Activated effector memory CD4-positive, alpha-beta T cell treated with anti-CD3 and anti-CD28 coated beads, Interleukin-2, amount 50 U/mL, for 16 hours (primary cell): ENCODE measurements around the gene GRIK1.

Experiments
- DNase-seq: peaks from one replicate; pipeline ENCODE4 v3.0.0-alpha.2; 2020

The GRIK1 gene

DNA sequence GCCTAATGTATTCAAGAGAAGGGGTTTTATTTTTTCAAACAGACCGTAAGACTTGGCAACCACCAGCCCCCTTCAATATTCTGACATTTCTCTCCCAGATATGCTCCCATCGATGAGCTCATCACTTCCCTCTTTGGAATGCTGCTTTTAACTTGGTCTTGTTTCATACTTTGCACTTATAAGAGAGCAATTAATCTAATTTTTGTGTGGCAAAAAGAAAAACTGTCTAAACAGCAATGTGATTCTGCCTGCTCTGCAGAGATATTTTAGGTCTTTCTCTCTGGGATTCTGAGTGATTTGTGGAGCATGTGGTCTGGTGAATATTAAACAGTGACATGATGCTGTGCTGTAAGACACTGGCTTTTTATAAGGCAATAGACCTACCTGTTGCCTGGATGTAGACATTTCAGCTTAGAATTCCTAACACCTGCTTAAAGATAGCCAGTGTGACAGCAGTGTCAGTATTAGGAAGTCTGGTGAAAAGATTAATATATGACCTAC is 356.3 kb downstream of the GRIK1 start:
- DNase-seq: no peak

- no peak for DNase-seq
Observed at GRCh38 chr21:29582855-29583254, 356.9 kb downstream of the GRIK1 start.

DNA sequence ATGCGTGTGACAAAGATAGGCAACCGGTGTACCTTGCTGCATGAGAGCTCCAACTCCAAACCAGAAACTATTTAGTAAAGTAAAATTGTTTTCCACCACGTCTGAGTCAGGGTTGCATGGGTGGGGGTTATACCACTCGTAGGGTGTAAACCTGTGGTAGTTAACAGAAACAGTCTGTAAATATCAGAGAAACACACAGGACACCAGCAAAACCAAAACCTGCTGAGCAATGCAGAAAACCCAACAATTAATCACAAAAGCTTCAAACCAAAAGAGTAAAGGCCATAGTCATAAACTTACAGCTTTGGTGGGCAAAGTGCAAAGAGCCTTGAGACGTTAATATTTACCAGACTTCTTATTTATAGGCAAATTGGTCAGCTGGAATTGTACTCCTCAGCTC is 358.4 kb downstream of the GRIK1 start:
- no peak for DNase-seq

- DNase-seq: no peak
Observed at GRCh38 chr21:29580732-29581285, 359.0 kb downstream of the GRIK1 start.

DNA sequence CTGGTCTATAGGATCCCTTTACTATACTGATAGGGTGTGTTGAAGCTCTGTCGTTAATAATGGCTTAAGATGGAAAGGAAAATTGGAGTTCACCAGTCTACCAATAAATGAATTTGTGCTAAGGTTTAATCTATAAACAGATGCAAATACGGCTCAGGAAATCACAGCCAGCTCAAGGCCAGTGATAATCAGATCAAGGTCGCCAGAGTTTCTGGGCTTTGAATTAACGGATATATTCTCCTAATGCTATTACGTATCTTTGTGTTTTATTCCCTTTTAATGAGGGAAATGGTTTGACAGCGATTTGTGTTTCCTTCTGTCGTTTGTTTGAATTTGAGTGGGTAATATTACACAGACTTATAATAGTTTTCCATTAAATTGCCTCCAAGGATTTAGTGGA is 361.5 kb downstream of the GRIK1 start:
- no peak for DNase-seq

- DNase-seq: no peak
Observed at GRCh38 chr21:29571949-29572348, 367.8 kb downstream of the GRIK1 start.

DNA sequence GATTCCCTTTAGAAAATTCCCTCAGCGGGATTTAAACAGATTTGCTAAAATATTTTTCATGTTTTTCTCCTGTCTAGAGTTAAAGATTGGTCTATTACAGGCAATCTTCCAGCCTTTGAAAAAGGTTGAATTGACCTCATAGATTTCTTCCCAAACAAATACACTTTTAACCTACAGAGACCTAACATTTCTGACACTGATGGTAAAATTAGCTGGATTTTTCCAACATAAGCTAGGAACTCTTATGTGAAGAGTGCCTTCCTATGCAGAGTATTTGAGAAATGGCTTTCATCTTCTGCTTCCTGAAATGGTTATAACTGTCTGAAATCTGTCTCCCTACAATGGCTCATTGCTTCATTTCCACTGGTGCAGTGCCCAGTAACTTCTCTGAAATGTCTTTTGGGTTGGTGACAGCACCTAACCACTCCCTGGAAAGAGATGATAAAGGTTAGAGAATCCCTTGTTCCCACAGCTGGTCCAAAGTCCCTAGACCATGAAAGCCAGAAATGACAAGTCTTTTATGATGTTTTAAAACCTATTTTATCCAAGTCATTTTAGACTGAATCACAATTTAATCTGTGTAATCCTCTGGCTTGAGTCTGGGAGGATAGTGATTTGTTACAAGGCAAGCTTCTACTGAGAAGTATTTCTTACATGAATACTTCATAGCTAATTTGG is 371.6 kb downstream of the GRIK1 start:
- DNase-seq: no peak

DNA sequence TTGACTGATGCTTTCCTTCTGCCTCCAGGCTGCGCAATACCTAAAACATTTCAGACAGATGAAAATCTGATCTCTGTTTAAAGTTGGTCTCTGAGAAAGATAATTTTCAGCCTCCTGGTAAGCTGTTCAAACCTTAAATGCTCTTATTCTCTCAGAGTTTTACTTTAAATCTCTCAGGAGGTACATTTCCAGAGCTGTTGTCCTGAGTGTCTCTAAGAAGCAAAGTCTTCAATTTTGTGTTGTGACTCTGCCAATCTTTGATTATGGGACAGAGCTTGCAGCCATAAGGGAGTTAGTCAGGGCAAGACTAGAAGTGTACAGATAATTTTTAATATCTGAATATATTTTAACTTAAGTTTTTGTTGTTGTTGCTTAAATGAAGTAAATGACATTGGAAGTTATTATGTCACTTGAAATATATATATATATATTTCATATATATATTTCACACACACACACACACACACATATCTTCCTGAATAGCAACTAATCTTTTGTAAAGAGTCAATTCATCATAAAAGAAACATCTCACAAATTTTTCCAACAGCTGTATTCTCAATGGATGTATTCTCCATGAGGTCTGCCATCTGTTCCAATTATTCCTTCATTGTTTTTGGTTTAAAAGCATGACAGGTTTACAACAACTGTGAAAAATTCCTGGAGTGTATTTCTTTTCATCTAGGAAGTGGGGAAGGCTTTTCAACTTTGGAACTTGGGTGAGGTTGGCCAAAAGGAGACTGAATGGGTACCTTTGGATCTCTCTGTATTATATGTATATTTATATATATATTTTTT is 381.7 kb downstream of the GRIK1 start:
- DNase-seq: no peak

GRCh38 chr21:29557200-29557599 is 382.6 kb downstream of the GRIK1 start:
- DNase-seq: no peak

GRCh38 chr21:29555601-29556000 is 384.2 kb downstream of the GRIK1 start:
- no peak for DNase-seq

DNA sequence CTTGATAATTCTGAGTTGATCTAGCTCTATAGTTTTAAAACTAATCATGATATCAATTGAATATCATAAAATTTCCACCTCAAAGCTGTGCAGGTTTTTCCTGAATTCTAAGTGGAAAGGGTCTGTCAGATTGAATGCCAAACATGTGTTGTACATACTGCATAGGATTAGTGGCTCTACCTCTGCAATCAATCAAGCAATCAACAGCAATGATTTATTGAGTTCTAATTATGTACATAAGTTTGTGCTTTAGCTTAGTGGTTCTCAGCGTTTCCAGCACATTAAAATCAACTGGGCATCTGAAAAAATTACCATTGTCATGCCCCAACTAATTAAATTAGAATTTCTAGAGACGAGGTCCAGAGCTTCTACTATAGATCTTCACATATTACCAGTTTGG is 389.6 kb downstream of the GRIK1 start:
- no peak for DNase-seq

DNA sequence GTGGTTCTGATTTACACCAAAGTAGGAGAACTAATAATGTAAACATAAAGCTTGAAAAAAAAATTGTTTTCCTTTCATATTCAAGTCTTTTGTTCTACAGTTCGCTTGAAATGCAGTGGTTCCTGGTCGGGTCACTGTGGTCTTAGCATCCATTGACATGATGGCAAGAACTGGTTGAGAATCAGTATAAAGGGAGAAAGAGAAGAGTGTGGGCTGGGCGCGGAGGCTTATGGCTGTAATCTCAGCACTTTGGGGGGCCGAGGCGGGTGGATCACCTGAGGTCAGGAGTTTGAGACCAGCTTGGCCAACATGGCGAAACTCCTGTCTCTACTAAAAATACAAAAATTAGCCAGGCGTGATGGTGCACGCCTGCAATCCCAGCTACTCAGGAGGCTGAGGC is 390.2 kb downstream of the GRIK1 start:
- DNase-seq: no peak

- DNase-seq: no peak
Observed at GRCh38 chr21:29547998-29548397, 391.8 kb downstream of the GRIK1 start.

- no peak for DNase-seq
Observed at GRCh38 chr21:29546071-29546470, 393.7 kb downstream of the GRIK1 start.

DNA sequence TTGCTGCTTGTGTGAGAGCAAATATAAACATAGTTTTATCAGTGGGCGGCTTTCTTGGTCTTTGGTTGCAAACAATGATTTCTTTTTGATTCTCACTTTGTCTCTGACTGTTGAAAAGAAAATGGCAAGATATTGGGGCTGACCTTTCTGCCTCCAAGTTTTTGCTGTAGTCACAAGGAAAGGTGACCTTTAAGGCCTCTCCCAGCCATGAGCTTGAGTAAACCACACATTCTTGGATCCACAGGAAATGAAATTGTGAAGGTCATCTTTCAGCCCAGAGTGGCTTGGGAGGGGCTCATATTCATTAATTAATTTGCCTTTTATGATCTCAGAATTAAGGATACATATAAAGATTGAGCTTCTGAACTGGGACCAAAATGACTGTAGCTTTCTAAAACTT is 399.5 kb downstream of the GRIK1 start:
- DNase-seq: no peak

DNA sequence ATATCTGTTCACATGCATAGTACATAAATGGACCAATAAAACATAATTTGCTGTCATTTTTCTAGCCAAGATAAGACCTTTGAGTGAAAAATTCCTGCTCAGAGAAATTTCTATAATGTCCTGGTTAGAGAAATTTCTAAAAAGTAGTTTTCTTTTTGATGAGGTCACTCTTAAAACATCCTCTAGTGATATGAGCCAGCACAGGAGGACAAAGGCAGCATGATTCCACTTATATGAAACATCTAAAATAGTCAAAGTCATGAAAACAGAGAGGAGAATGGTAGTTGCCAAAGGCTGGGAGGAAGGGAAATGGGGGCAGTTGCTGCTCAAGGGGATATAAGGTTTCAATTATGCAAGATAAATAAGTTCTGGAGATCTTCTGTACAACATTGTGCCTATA is 401.7 kb downstream of the GRIK1 start:
- DNase-seq: no peak

GRCh38 chr21:29534448-29534847 is 405.3 kb downstream of the GRIK1 start:
- DNase-seq: no peak

DNA sequence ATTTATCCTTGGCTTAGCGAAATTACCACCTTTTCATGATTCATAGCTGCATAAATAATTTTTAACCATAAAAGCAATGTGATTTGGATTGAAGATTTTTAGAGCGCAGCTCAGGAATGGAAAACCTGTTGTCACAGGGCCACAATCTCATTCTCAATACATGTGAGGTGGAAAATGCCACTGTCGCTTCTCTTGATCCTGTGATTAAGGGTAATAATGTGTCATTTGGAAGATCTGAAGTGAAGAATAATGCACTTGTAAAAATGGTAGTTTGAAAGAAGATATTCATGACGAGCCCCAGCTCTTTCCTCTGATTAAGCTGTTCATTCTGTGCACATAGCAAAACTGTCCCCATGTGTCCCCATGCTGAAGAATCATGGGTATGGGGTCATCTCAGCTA is 410.7 kb downstream of the GRIK1 start:
- no peak for DNase-seq

DNA sequence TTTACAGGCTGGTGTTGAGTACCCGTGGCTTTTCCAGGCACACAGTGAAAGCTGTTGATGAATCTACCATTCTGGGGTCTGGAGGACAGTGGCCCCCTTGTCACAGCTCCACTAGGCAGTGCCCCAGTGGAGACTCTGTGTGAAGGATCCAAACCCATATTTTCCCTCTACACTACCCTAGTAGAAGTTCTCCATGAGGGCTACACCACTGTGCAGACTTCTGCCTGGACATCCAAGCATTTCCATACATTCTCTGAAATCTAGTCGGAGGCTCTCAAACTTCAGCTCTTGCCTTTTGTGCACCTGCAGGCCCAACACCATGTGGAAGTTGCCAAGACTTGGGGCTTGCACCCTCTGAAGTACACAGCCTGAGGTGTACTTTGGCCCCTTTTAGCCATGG is 413.3 kb downstream of the GRIK1 start:
- no peak for DNase-seq

DNA sequence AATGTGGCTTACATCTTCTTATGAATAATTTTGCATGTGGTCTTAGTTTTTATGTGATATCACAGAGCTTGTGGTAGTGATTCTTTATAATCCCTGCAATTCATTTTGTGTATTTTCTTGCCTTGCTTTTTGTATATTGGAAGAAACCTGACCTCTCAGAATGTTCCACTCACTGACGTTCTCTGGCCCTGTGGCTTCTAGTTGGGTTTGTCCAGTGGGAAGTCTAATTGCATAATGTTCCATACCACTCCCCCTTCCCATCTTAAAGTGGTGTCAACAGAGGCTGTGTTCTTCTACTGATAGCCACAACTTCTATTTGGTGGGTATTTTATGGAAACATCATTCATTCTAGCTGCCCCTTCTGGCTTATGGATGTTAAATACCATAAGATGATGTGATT is 415.7 kb downstream of the GRIK1 start:
- DNase-seq: no peak

DNA sequence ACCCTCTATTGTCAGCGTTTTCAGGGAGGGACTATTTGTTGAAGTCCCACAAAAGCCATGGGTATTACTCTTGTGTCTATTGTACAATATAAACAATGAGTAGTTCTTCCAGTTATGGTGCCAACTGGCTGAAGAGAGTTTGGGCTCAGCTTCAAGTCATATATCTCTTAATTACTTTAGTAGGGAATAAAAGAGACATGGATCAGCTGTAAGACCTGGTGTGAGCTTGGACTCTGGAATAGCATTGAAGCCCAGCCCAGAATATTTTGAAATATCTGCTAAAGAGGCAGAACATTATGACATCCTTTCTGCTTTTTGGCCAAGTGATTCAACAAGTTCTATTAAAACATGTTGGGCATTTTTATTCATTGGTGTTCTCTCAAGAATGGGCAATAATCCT is 416.1 kb downstream of the GRIK1 start:
- no peak for DNase-seq

GRCh38 chr21:29521872-29522271 is 417.9 kb downstream of the GRIK1 start:
- DNase-seq: no peak

DNA sequence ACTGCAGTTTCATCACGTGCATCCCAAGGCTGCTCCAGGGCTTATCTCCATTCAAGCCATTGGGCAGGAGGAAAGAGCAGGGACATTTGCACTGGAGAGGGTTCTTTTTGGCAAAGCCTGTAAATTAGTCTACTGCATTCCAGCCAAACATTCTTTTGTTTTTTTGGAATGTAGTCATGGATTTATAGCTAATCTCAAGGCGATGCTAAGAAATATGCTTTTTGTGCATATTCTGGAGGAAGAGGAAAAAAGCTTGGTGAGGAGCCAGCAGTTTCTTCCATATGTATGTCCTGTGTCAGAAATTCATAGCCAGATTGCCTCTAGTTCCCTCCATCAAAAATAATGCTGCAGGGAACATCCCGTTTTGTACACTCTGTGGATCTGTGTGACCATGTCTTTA is 419.6 kb downstream of the GRIK1 start:
- no peak for DNase-seq

DNA sequence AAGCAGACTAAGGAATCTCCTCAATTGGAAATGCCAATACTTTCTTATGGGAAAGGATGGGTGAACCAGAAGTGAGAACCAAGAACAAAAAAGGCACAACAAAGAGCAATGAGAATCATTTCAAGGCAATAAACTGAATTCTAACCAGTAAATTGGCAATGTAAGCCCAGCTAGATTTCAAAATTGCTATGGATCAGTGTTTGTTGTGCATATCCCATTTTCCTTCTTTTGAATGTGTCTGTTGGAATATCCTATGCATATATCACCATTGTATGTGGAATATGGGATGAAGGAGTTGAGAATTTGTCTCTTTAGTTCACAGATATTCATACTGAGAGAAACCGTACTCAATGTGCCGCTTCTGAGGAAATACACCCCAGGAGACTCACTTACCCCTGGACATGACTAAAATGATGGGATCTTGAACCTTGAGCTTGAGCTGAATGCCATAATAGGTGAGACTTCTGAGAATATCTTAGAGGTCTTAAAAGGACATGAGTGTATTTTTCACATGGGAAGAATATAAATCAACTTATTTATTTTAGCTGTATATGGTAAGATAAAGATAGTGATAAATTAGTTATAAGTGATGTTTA is 425.0 kb downstream of the GRIK1 start:
- no peak for DNase-seq
